GM19455 (cell line): ENCODE data around the gene PTPRD.
A peak's percentile ranks its signal among the peaks of the same experiment; 100 is the strongest.

Experiments
- ATAC-seq: cut with Tn5 transposase; IDR thresholded peaks from one replicate; pipeline ENCODE4 v1.9.1; 2021; ENCODE audit not compliant: unreplicated experiment

PTPRD gene

GRCh38 chr9:9774471-9774870, 838.3 kb downstream of the PTPRD start:
- ATAC-seq: no peak

DNA sequence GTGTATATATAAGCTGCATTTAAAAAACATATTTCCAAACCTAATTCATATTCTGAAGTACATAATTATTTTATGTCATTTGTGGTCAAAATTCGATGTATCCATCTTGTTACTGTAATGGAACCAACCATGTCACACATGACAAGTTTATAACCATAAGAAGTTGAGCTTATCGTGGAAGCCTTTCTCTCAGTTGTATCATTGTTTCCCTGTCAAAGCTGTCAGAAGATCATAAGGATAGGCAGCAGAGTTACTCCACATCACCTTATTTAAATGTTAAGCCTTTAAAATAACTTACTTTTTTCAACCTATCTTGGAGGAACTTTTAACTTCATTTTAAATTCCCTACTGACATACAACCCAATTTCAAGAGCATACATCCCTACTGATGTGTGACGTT, 841.5 kb downstream of the PTPRD start:
- no peak for ATAC-seq

GRCh38 chr9:9764821-9765220, 848.0 kb downstream of the PTPRD start:
- ATAC-seq: no peak

- ATAC-seq: no peak
Measured at GRCh38 chr9:9754186-9754585, 858.6 kb downstream of the PTPRD start.

DNA sequence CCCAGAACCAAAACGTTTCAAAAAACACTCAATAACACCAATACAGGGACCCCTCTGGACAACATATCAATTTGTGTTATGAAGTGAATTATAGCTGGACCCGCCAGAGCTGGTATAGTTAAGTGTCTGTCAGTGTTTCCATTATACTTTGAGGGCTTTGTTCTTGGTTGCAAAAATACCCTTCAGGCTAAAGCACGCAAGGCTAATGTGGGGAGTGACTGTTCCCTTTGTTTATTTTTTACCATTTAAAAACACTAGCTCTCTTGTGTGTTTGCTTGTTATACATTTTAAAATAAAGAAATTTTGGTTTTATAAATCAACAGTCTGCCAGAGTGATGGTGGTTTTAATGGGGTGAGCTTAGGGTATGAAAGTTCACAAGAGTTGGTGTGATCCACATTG, 859.5 kb downstream of the PTPRD start:
- no peak for ATAC-seq

GRCh38 chr9:9752722-9753121, 860.1 kb downstream of the PTPRD start:
- no peak for ATAC-seq

DNA sequence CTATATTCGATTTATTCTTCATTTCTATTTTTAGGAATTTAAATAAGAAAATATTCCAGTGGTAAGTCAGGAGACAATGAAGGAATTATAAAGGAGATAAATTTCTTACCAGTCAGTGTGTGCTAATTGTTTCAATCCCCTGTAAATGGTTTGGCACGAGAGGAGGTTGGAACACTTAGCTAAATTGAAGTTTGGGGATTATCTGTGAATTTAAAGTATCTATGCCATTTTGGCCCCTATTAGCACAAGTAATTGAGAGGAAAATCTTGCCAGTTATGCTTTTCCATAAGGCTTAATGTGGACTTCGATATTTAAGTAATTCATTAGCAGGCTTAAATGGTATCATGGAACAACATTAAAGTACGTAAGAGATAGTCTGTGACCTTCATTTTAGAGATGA, 860.8 kb downstream of the PTPRD start:
- ATAC-seq: no peak

GRCh38 chr9:9750719-9751118, 862.1 kb downstream of the PTPRD start:
- no peak for ATAC-seq

DNA sequence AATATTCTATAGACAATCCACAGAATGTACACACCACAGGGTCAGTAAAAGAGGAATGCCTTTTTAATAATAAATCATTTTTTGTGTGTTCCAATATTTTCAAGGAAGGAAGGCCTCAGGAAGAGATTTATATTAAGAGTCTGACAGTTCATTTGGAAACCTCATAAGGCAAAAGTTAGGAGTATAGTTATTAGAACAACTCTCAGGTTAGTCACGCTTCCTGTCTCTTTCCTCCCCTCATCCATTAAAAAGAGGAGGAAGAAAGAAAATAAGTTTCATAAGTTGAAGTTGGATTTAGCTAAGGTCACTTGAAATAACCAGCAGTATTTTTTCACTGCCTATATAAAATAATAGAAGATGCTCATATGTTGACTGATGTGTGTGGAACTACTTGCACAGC, 863.2 kb downstream of the PTPRD start:
- ATAC-seq: no peak

DNA sequence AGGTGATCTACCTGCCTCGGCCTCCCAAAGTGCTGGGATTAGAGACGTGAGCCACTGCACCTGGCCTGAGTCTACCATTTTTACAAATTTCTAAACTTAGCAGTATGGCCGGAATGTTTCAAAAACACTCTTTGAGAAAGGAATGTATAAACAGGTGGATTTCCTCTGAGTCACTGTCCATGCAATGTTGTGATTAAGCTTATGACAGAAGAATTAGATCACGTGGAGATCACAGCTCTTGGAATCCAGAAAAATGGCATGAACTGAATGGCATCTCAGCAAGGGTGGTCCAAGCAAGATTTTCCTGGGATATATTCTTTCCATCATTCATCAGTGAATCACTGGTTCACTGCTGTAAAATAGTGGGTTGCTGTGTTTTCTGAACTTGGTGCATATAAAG, 865.0 kb downstream of the PTPRD start:
- ATAC-seq: no peak

- no peak for ATAC-seq
Measured at GRCh38 chr9:9746826-9747225, 866.0 kb downstream of the PTPRD start.

DNA sequence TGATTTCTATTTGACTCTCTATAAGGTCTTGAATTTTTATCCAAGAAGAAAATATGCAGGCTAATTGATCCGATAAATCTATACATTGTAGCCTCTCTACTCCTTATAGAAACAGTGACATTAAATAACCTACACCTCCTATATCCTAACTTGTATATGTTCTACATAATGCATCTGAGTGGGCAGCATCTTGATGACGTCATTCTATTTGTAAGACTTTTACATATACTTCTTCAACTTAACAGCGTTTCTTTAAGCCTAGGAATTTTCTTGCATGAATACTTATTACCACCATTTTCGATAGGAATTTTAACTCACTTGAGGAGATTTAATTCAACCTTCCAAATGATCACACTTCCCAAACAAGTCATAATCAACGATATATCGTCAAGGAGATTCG, 869.0 kb downstream of the PTPRD start:
- ATAC-seq: no peak

- ATAC-seq: no peak
Measured at GRCh38 chr9:9730174-9730573, 882.6 kb downstream of the PTPRD start.

DNA sequence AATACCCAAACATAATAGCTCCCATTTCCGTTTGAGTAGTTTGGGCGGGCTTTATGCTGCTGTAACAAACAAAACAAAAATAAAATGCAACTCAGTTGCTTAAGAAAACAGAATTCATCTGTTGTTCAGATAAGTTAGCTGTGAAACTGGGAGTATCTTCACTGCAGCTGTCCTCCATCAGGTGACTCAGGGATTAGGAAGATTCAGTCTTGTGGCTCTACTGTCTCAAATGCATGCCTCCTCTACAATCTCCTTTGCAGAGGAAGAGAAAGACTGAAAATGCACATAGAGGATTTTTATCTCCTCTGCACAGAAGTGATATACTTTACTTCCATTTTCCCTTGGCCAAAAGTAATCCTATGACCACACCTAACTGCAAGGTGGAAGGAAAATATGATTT, 883.7 kb downstream of the PTPRD start:
- ATAC-seq: no peak

DNA sequence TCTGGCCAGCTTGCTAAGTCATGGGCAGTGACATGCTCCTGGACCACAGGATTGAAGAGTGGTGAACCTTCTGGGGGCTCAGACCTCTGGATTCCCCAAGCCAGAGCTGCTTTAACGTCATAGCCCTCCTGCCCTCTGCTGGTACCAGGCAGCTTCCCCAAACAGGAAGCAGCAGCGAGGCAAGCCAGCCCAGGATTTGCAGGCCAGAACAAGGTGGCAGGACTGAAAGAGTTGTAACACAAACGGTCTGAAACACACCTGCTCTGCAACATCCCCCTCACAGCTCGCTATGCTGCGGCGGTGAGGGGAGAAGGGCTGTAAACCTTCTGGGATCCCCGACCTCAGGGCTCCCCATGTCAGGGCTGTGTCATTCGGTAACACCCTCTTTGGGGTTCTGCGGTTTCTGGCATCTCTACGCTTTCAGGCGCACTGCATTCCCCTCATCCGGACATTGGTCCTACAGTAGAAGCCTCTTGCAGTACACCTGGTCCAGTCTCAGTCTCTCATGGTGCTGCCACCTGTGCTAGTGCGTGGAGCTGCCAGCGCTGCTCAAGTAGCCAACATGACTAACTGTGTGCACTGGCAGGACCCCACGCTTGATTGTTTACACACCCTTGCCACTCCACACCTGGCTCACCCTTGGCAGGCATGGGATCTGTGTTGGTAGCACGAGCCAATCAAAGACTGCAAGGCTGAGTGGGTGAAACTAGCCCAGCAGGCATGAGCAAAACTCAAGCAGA, 893.3 kb downstream of the PTPRD start:
- ATAC-seq: no peak

DNA sequence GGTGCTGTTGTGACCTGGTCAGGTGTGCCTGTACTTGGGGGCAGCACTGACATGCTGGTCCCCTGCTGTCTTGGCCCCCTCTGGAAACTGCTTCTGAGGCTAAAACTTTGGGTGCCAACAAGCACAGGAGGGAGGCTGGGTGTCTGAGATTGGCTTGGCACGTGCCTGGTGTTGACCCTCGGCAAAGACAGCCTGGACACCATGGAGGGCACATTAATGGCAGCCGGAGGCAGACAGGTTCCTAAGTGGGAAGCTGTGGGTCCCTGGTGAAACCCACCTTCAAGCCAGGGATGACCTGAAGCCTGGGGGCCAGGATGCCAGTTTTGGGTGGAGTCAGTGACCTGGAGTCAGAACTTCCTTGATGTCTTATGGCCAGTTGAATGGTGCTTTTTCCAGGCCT, 894.1 kb downstream of the PTPRD start:
- no peak for ATAC-seq

GRCh38 chr9:9679433-9679832, 933.4 kb downstream of the PTPRD start:
- no peak for ATAC-seq

GRCh38 chr9:9674461-9674860, 938.3 kb downstream of the PTPRD start:
- no peak for ATAC-seq

GRCh38 chr9:9670454-9670853, 942.3 kb downstream of the PTPRD start:
- ATAC-seq: no peak

GRCh38 chr9:9645006-9645405, 967.8 kb downstream of the PTPRD start:
- no peak for ATAC-seq

GRCh38 chr9:9631284-9631683, 981.5 kb downstream of the PTPRD start:
- ATAC-seq: peak; percentile 68

DNA sequence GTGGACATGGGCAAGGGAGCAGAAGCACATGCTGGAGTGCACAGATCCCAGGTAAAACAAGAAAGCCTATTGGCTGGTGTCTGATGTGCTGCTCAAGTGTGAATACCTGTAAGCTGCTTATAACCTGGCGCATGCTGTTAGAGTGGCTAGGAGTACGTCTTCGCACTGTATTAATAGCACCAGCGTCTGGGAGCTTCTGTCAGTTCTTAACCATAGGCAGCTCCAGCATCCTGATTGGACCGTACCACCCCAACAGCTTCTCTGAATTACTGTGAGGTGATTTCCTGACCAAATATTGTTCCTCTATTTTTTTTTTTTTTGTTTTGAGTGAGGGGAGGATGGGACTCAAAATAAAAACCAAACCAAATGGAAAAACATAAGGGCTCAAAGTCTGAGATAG, 987.6 kb downstream of the PTPRD start:
- ATAC-seq: no peak

GRCh38 chr9:9623506-9623905, 989.3 kb downstream of the PTPRD start:
- ATAC-seq: no peak
